ENCODE results near the gene PMEPA1.
A peak's percentile ranks its signal among the peaks of the same experiment; 100 is the strongest.

The PMEPA1 gene

GRCh38 chr20:57658833-57659516 lies 50.8 kb downstream of the PMEPA1 start:
- in situ Hi-C loops (cut with MboI; ENCODE audit: low sequenced_read_pairs, unreplicated experiment) = loop anchor here (25.0 kb wide), 1 partner anchor 428 kb away; no protein-coding TSS in a partner anchor
- DNase-seq (ENCODE audit: low spot score) = peak; percentile 38
- TF ChIP-seq CTCF (IDR thresholded peaks at IDR 0.05; ENCODE audit: borderline replicate concordance, control extremely low read depth, extremely low read depth, insufficient read depth, missing control alignments) = no peak

- in situ Hi-C loops (cut with MboI; ENCODE audit: low sequenced_read_pairs, unreplicated experiment) = loop anchor here (25.0 kb wide), 1 partner anchor 429 kb away; no protein-coding TSS in a partner anchor
- TF ChIP-seq CTCF (IDR thresholded peaks at IDR 0.05; ENCODE audit: borderline replicate concordance, control extremely low read depth, extremely low read depth, insufficient read depth, missing control alignments) = no peak
- peak; percentile 39 for DNase-seq (ENCODE audit: low spot score)
Measured at GRCh38 chr20:57658447-57658832, 51.4 kb downstream of the PMEPA1 start.

- TF ChIP-seq CTCF (IDR thresholded peaks at IDR 0.05; ENCODE audit: borderline replicate concordance, control extremely low read depth, extremely low read depth, insufficient read depth, missing control alignments) = no peak
- in situ Hi-C loops (cut with MboI; ENCODE audit: low sequenced_read_pairs, unreplicated experiment) = loop anchor here (25.0 kb wide), 1 partner anchor 430 kb away; no protein-coding TSS in a partner anchor
- no peak for DNase-seq (ENCODE audit: low spot score)
Measured at GRCh38 chr20:57657535-57658446, 52.0 kb downstream of the PMEPA1 start.

- peak; percentile 39 for DNase-seq (ENCODE audit: low spot score)
- TF ChIP-seq CTCF (IDR thresholded peaks at IDR 0.05; ENCODE audit: borderline replicate concordance, control extremely low read depth, extremely low read depth, insufficient read depth, missing control alignments) = no peak
- in situ Hi-C loops (cut with MboI; ENCODE audit: low sequenced_read_pairs, unreplicated experiment) = loop anchor here (25.0 kb wide), 1 partner anchor 430 kb away; no protein-coding TSS in a partner anchor
Measured at GRCh38 chr20:57656821-57657534, 52.8 kb downstream of the PMEPA1 start.

- no peak for TF ChIP-seq CTCF (IDR thresholded peaks at IDR 0.05; ENCODE audit: borderline replicate concordance, control extremely low read depth, extremely low read depth, insufficient read depth, missing control alignments)
- in situ Hi-C loops (cut with MboI; ENCODE audit: low sequenced_read_pairs, unreplicated experiment) = loop anchor here (25.0 kb wide), 1 partner anchor 431 kb away; no protein-coding TSS in a partner anchor
Measured at GRCh38 chr20:57656252-57656820, 53.5 kb downstream of the PMEPA1 start.

GRCh38 chr20:57655809-57656155 lies 54.0 kb downstream of the PMEPA1 start:
- no peak for TF ChIP-seq CTCF (IDR thresholded peaks at IDR 0.05; ENCODE audit: borderline replicate concordance, control extremely low read depth, extremely low read depth, insufficient read depth, missing control alignments)
- peak; percentile 19 for DNase-seq (ENCODE audit: low spot score)
- in situ Hi-C loops (cut with MboI; ENCODE audit: low sequenced_read_pairs, unreplicated experiment) = loop anchor here (25.0 kb wide), 1 partner anchor 432 kb away; no protein-coding TSS in a partner anchor

More at GRCh38 chr20:57656252-57656820, 53.5 kb downstream of the PMEPA1 start:
- DNase-seq (ENCODE audit: low spot score) = peak; percentile 23

All from GM13976 (cell line).